IPS DF 4.7 (cell line): ENCODE measurements around the gene SUGCT.

Source experiments
- DNase-seq: peaks from one replicate; pipeline ENCODE4 v3.0.0-alpha.2; 2013; ENCODE audit warnings: low spot score; ENCODE audit errors: extremely low read depth

The SUGCT gene

GRCh38 chr7:40519009-40519408 is 384.2 kb downstream of the SUGCT start:
- no peak for DNase-seq

- DNase-seq, result no peak
Measured at GRCh38 chr7:40520986-40521738, 386.4 kb downstream of the SUGCT start.

- no peak for DNase-seq
Measured at GRCh38 chr7:40525764-40526163, 391.0 kb downstream of the SUGCT start.

GRCh38 chr7:40526951-40527715 is 392.3 kb downstream of the SUGCT start:
- no peak for DNase-seq

- no peak for DNase-seq
Measured at GRCh38 chr7:40527723-40528122, 392.9 kb downstream of the SUGCT start.

GRCh38 chr7:40530292-40530691 is 395.5 kb downstream of the SUGCT start:
- DNase-seq, result no peak

- no peak for DNase-seq
Measured at GRCh38 chr7:40531956-40532355, 397.2 kb downstream of the SUGCT start.

- DNase-seq, result no peak
Measured at GRCh38 chr7:40535678-40536077, 400.9 kb downstream of the SUGCT start.

GRCh38 chr7:40536421-40536820 is 401.6 kb downstream of the SUGCT start:
- DNase-seq, result no peak

- no peak for DNase-seq
Measured at GRCh38 chr7:40538281-40538680, 403.5 kb downstream of the SUGCT start.

GRCh38 chr7:40541336-40541735 is 406.5 kb downstream of the SUGCT start:
- DNase-seq, result no peak

GRCh38 chr7:40542982-40543741 is 408.4 kb downstream of the SUGCT start:
- DNase-seq, result no peak

- DNase-seq, result no peak
Measured at GRCh38 chr7:40544221-40544723, 409.5 kb downstream of the SUGCT start.

GRCh38 chr7:40544871-40545303 is 410.1 kb downstream of the SUGCT start:
- DNase-seq, result no peak

- no peak for DNase-seq
Measured at GRCh38 chr7:40545739-40546138, 410.9 kb downstream of the SUGCT start.

- DNase-seq, result no peak
Measured at GRCh38 chr7:40546616-40547501, 412.1 kb downstream of the SUGCT start.

GRCh38 chr7:40549372-40550039 is 414.7 kb downstream of the SUGCT start:
- DNase-seq, result no peak

- DNase-seq, result no peak
Measured at GRCh38 chr7:40551685-40552576, 417.1 kb downstream of the SUGCT start.

GRCh38 chr7:40560672-40561071 is 425.9 kb downstream of the SUGCT start:
- no peak for DNase-seq
